Activated CD8-positive, alpha-beta memory T cell treated with anti-CD3 and anti-CD28 coated beads, Interleukin-2, amount 50 U/mL, for 24 hours (primary cell): ENCODE data around the gene SLC19A1.
"Not testable (repeated sequence)": the region's sequence is repeated elsewhere in the genome, so short reads cannot be mapped to it uniquely, and the experiment has no call there.

Experiments
- DNase-seq: peaks from one replicate; pipeline ENCODE4 v3.0.0-alpha.2; 2020; ENCODE audit errors: extremely low read depth

SLC19A1 gene

GRCh38 chr21:45533361-45533845 is 8.8 kb downstream of the SLC19A1 start:
- no peak for DNase-seq

GRCh38 chr21:45532826-45533360 is 9.3 kb downstream of the SLC19A1 start:
- DNase-seq = no peak

GRCh38 chr21:45531393-45532215 is 10.6 kb downstream of the SLC19A1 start:
- no peak for DNase-seq

- not testable (repeated sequence) for DNase-seq
These were observed 11.2 kb downstream of the SLC19A1 start for GRCh38 chr21:45531114-45531392.

- no peak for DNase-seq
These were observed 11.7 kb downstream of the SLC19A1 start for GRCh38 chr21:45530423-45531113.

GRCh38 chr21:45529785-45530422 is 12.3 kb downstream of the SLC19A1 start:
- no peak for DNase-seq

- no peak for DNase-seq
These were observed 13.1 kb downstream of the SLC19A1 start for GRCh38 chr21:45528981-45529784.

GRCh38 chr21:45528028-45528705 is 14.1 kb downstream of the SLC19A1 start:
- no peak for DNase-seq

GRCh38 chr21:45527151-45527999 is 14.9 kb downstream of the SLC19A1 start:
- not testable (repeated sequence) for DNase-seq

- DNase-seq = no peak
These were observed 16.3 kb downstream of the SLC19A1 start for GRCh38 chr21:45525910-45526306.

- no peak for DNase-seq
These were observed 16.9 kb downstream of the SLC19A1 start for GRCh38 chr21:45525153-45525909.

- DNase-seq = no peak
These were observed 17.5 kb downstream of the SLC19A1 start for GRCh38 chr21:45524756-45525152.

GRCh38 chr21:45523411-45524101 is 18.7 kb downstream of the SLC19A1 start:
- no peak for DNase-seq

GRCh38 chr21:45522986-45523385 is 19.3 kb downstream of the SLC19A1 start:
- no peak for DNase-seq

- DNase-seq = no peak
These were observed 19.9 kb downstream of the SLC19A1 start for GRCh38 chr21:45522381-45522780.

- DNase-seq = no peak
These were observed 21.0 kb downstream of the SLC19A1 start for GRCh38 chr21:45521241-45521640.

- no peak for DNase-seq
These were observed 23.1 kb downstream of the SLC19A1 start for GRCh38 chr21:45519182-45519581.

GRCh38 chr21:45518742-45519141 is 23.5 kb downstream of the SLC19A1 start:
- no peak for DNase-seq
